Chondrocyte (in vitro differentiated cells): ENCODE measurements around the gene RFX1. TPM values are rescaled to one million over a fixed set of nuclear protein-coding genes. Genes with fewer than 3 reads are reported as not detected.

Source experiments
- DNase-seq: peaks from one replicate; pipeline ENCODE4 v3.0.0; 2021; ENCODE audit warnings: mixed read lengths, low spot score
- H3K27ac Mint-ChIP-seq: one replicate; pipeline ENCODE4 v1.8.0; 2021; ENCODE audit warnings: mild to moderate bottlenecking, moderate library complexity, mixed read lengths; ENCODE audit not compliant: unreplicated experiment
- H3K27me3 Mint-ChIP-seq: 2 replicates; pipeline ENCODE4 v1.8.0; 2021; ENCODE audit warnings: low read depth, mixed read lengths
- H3K36me3 Mint-ChIP-seq: 2 replicates; pipeline ENCODE4 v1.8.0; 2021; ENCODE audit warnings: low read depth, mixed read lengths
- H3K4me1 Mint-ChIP-seq: 2 replicates; pipeline ENCODE4 v1.8.0; 2021; ENCODE audit warnings: low read depth, mild to moderate bottlenecking, mixed read lengths
- H3K4me3 Mint-ChIP-seq: one replicate; pipeline ENCODE4 v1.8.0; 2021; ENCODE audit warnings: mild to moderate bottlenecking, moderate library complexity, mixed read lengths; ENCODE audit not compliant: unreplicated experiment
- H3K9me3 Mint-ChIP-seq: 2 replicates; pipeline ENCODE4 v1.8.0; 2021; ENCODE audit warnings: low read depth, mixed read lengths
- CTCF ChIP-seq: fragments of 200-600 bp; sonication (generic); IDR thresholded peaks from 2 replicates; pipeline ENCODE4 v1.5.0; 2021; ENCODE audit warnings: antibody characterized with exemption, mild to moderate bottlenecking, moderate library complexity
- total RNA-seq: library from RNA; stranded (reverse); gene quantifications from 3 replicates; pipeline ENCODE4 v1.2.1, GENCODE V29; 2021

RFX1 gene
- total RNA-seq, 1 donor from 2014 or later, result 9.4 TPM

GRCh38 chr19:13920524-13920923 lies 85.6 kb downstream of the RFX1 start:
- peaks cover 4% of the 10 kb centered on the region for H3K9me3 Mint-ChIP-seq
- H3K36me3 Mint-ChIP-seq, result peaks cover 38% of the 10 kb centered on the region

GRCh38 chr19:13918726-13919411 lies 87.3 kb downstream of the RFX1 start:
- Mint-ChIP-seq H3K36me3 (peaks cover 36% of the 10 kb centered on the region), H3K27ac (no peak overlapping the region), H3K9me3 (peaks cover 4% of the 10 kb centered on the region), H3K27me3 (no peaks in the 10 kb centered on the region), H3K4me3 (no peak overlapping the region), H3K4me1 (no peaks in the 10 kb centered on the region)
- DNase-seq, result no peak
- TF ChIP-seq CTCF, result no peak

More at GRCh38 chr19:13920524-13920923, 85.6 kb downstream of the RFX1 start:
- Mint-ChIP-seq H3K27me3 (no peaks in the 10 kb centered on the region), H3K4me3 (no peak overlapping the region), H3K4me1 (no peaks in the 10 kb centered on the region), H3K27ac (no peak overlapping the region)
- TF ChIP-seq CTCF, result no peak
- DNase-seq, result no peak

GRCh38 chr19:13917888-13918406 lies 88.2 kb downstream of the RFX1 start:
- TF ChIP-seq CTCF, result no peak
- Mint-ChIP-seq H3K4me1 (no peaks in the 10 kb centered on the region), H3K27ac (no peak overlapping the region), H3K27me3 (no peaks in the 10 kb centered on the region), H3K9me3 (peaks cover 4% of the 10 kb centered on the region), H3K4me3 (no peak overlapping the region), H3K36me3 (peaks cover 32% of the 10 kb centered on the region)
- no peak for DNase-seq

GRCh38 chr19:13914777-13915176 lies 91.3 kb downstream of the RFX1 start:
- Mint-ChIP-seq H3K27me3 (no peaks in the 10 kb centered on the region), H3K4me1 (no peaks in the 10 kb centered on the region), H3K9me3 (no peaks in the 10 kb centered on the region), H3K27ac (no peak overlapping the region), H3K36me3 (peaks cover 16% of the 10 kb centered on the region), H3K4me3 (no peak overlapping the region)
- no peak for TF ChIP-seq CTCF
- DNase-seq, result no peak

GRCh38 chr19:13913352-13913751 lies 92.8 kb downstream of the RFX1 start:
- no peaks in the 10 kb centered on the region for H3K9me3 Mint-ChIP-seq
- no peaks in the 10 kb centered on the region for H3K27me3 Mint-ChIP-seq
- H3K4me1 Mint-ChIP-seq, result no peaks in the 10 kb centered on the region
- TF ChIP-seq CTCF, result no peak
- H3K4me3 Mint-ChIP-seq, result no peak overlapping the region
- peaks cover 16% of the 10 kb centered on the region for H3K36me3 Mint-ChIP-seq
- no peak overlapping the region for H3K27ac Mint-ChIP-seq
- DNase-seq, result no peak

Other genes starting within 250 kb of the RFX1 start
- gene MRI1, start 241.8 kb downstream of the RFX1 start, total RNA-seq, result 18.7 to 25.4 TPM (median 20.2 TPM) in 3 replicates
- gene C19orf53, start 231.9 kb downstream of the RFX1 start, total RNA-seq, result 71.2 to 91.5 TPM (median 75.7 TPM) in 3 replicates
- gene ZSWIM4, start 210.9 kb downstream of the RFX1 start, total RNA-seq, result 6.8 to 10.6 TPM (median 9.5 TPM) in 3 replicates
- gene NANOS3, start 129.2 kb downstream of the RFX1 start, total RNA-seq, result 4.4 to 6.7 TPM (median 4.7 TPM) in 3 replicates
- 2.9 to 3.5 TPM (median 3.0 TPM) in 3 replicates for gene BRME1, start 100.2 kb downstream of the RFX1 start, total RNA-seq
- 33.7 to 42.9 TPM (median 35.2 TPM) in 3 replicates for gene CC2D1A, start 100.1 kb downstream of the RFX1 start, total RNA-seq
- 5.7 to 8.9 TPM (median 8.7 TPM) in 3 replicates for gene PODNL1, start 67.9 kb downstream of the RFX1 start, total RNA-seq
- 20.7 to 21.5 TPM (median 21.0 TPM) in 3 replicates for gene DCAF15, start 53.8 kb downstream of the RFX1 start, total RNA-seq
- gene RLN3, start 21.8 kb upstream of the RFX1 start, total RNA-seq, result not detected in 3 replicates
- gene IL27RA, start 25.4 kb upstream of the RFX1 start, total RNA-seq, result 2.5 to 3.0 TPM (median 2.9 TPM) in 3 replicates
- 0.82 to 0.95 TPM (median 0.92 TPM) in 3 replicates for gene PALM3, start 55.8 kb upstream of the RFX1 start, total RNA-seq
- 1.00 to 3.7 TPM (median 2.0 TPM) in 3 replicates for gene MISP3, start 66.5 kb upstream of the RFX1 start, total RNA-seq
- not detected in 3 replicates for gene C19orf67, start 79.5 kb upstream of the RFX1 start, total RNA-seq
- 41.8 to 48.8 TPM (median 42.5 TPM) in 3 replicates for gene SAMD1, start 84.4 kb upstream of the RFX1 start, total RNA-seq
- 81.4 to 103 TPM (median 88.2 TPM) in 3 replicates for gene PRKACA, start 111.4 kb upstream of the RFX1 start, total RNA-seq
- gene ASF1B, start 130.3 kb upstream of the RFX1 start, total RNA-seq, result 2.8 to 11.3 TPM (median 3.6 TPM) in 3 replicates
- 32.1 to 33.0 TPM (median 32.2 TPM) in 3 replicates for gene ADGRL1, start 199.8 kb upstream of the RFX1 start, total RNA-seq